A673 (cell line): ENCODE results near the gene CDK11B. TPM values are rescaled to one million over a fixed set of nuclear protein-coding genes. Genes with fewer than 3 reads are reported as not detected.

Experiments used
- BruUV-seq: library from RNA; stranded (reverse); fragments of 400-500 nt; replicated peaks from 2 replicates; lab custom pipeline; 2021; lab: Mats Ljungman, UMichigan
- CTCF ChIA-PET: fragments of 300-600 bp; sonication (Branson Sonifier 250); formaldehyde crosslinking; loops from one replicate; lab custom pipeline; 2022; ENCODE audit warnings: antibody characterized with exemption; lab: Charles Lee
- POLR2A ChIA-PET: fragments of 300-600 bp; sonication (Branson Sonifier 250); formaldehyde crosslinking; loops from one replicate; lab custom pipeline; 2022; ENCODE audit warnings: antibody characterized with exemption; ENCODE audit not compliant: low non-redundant PET; lab: Charles Lee
- DNase-seq: peaks from one replicate; pipeline ENCODE4 v3.0.0-alpha.2; 2015; ENCODE audit warnings: low spot score
- H3K27ac ChIP-seq: fragments of 200-600 bp; sonication (generic); 2 replicates; pipeline ENCODE4 v1.5.1; 2016; ENCODE audit warnings: mixed run types, low read depth, mild to moderate bottlenecking, mixed read lengths, antibody characterized with exemption, low read length; ENCODE audit not compliant: poor library complexity, severe bottlenecking
- H3K27me3 ChIP-seq: fragments of 200-600 bp; sonication (generic); replicated peaks from 2 replicates; pipeline ENCODE4 v1.6.1; 2017; ENCODE audit warnings: mixed run types, low read depth, mild to moderate bottlenecking, mixed read lengths, antibody characterized with exemption, low read length; ENCODE audit not compliant: insufficient read depth, poor library complexity
- H3K36me3 ChIP-seq: fragments of 200-600 bp; sonication (generic); 2 replicates; pipeline ENCODE4 v1.6.1; 2016; ENCODE audit warnings: mixed run types, mild to moderate bottlenecking, mixed read lengths, antibody characterized with exemption, low read length; ENCODE audit not compliant: insufficient read depth, poor library complexity, severe bottlenecking
- H3K4me1 ChIP-seq: fragments of 200-600 bp; sonication (generic); 2 replicates; pipeline ENCODE4 v1.6.1; 2017; ENCODE audit warnings: mixed run types, mild to moderate bottlenecking, mixed read lengths, antibody characterized with exemption, low read length; ENCODE audit not compliant: insufficient read depth, poor library complexity, severe bottlenecking
- H3K4me3 ChIP-seq: fragments of 200-600 bp; sonication (generic); 2 replicates; pipeline ENCODE4 v1.5.1; 2016; ENCODE audit warnings: low read depth, mixed run types, mild to moderate bottlenecking, mixed read lengths, low read length; ENCODE audit not compliant: poor library complexity, severe bottlenecking
- H3K9me3 ChIP-seq: fragments of 200-600 bp; sonication (generic); 2 replicates; pipeline ENCODE4 v1.6.1; 2016; ENCODE audit warnings: mixed run types, low read depth, mild to moderate bottlenecking, mixed read lengths, antibody characterized with exemption, low read length; ENCODE audit not compliant: poor library complexity, severe bottlenecking
- CTCF ChIP-seq: fragments of 300-800, 200-600 bp; sonication (generic); conservative IDR thresholded peaks from 2 replicates; pipeline ENCODE4 v1.5.1; 2017; ENCODE audit warnings: low read depth, mild to moderate bottlenecking, antibody characterized with exemption, low read length, moderate library complexity, mixed read lengths
- EZH2 ChIP-seq: fragments of 200-600 bp; sonication (generic); IDR thresholded peaks from 2 replicates; pipeline ENCODE4 v1.6.1; 2017; ENCODE audit warnings: borderline replicate concordance, low read depth, mild to moderate bottlenecking, mixed read lengths, antibody characterized with exemption, low read length; ENCODE audit not compliant: poor library complexity, severe bottlenecking
- intact Hi-C: fragments of 100-400 bp; cut with micrococcal nuclease; formaldehyde crosslinking; loops from one replicate; pipeline ENCODE4 v1.10.0; 2022; ENCODE audit not compliant: unreplicated experiment
- total RNA-seq: library from RNA; stranded (reverse); gene quantifications from 2 replicates; pipeline ENCODE4 v1.2.3, GENCODE V29; 2021

Gene CDK11B
- total RNA-seq, 1 experiment from 2014 or later: 38.1 TPM

DNA sequence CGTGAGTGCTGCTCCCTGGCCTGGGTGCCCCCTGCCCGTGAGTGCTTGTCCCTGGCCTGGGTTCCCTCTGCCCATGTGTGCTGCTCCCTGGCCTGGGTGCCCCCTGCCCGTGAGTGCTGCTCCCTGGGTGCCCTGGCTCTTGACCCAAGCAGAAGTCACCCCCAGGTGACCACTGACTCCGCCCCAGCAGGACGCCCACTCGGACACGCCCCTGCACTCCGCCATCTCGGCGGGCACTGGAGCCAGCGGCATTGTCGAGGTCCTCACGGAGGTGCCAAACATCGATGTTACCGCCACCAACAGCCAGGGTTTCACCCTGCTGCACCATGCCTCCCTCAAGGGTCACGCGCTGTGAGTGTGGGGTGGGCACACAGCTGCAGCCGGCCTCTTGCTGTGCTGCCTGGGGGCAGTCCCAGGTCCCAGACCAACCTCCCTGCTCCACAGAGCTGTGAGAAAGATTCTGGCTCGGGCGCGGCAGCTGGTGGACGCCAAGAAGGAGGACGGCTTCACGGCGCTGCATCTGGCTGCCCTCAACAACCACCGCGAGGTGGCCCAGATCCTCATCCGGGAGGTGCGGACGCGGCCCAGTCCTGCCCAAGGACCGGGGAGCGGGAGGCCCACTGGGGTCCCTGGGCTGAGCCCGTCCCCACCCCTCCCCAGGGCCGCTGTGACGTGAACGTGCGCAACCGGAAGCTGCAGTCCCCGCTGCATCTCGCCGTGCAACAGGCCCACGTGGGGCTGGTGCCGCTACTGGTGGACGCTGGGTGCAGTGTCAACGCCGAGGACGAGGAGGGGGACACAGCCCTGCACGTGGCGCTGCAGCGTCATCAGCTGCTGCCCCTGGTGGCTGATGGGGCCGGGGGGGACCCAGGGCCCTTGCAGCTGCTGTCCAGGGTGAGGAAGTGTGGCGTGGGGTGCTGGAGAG lies 30.7 kb downstream of the CDK11B start:
- no peak for TF ChIP-seq EZH2
- TF ChIP-seq CTCF: no peak
- Histone ChIP-seq H3K27ac (no peak overlapping the region), H3K9me3 (no peaks in the 10 kb centered on the region), H3K27me3 (peaks cover 18% of the 10 kb centered on the region), H3K36me3 (no peaks in the 10 kb centered on the region), H3K4me3 (no peak overlapping the region), H3K4me1 (peaks cover 15% of the 10 kb centered on the region)
- POLR2A ChIA-PET: no interaction called here
- DNase-seq: no peak
- CTCF ChIA-PET: no interaction called here
- no TSS peak for BruUV-seq
- intact Hi-C loops: no loop called here

DNA sequence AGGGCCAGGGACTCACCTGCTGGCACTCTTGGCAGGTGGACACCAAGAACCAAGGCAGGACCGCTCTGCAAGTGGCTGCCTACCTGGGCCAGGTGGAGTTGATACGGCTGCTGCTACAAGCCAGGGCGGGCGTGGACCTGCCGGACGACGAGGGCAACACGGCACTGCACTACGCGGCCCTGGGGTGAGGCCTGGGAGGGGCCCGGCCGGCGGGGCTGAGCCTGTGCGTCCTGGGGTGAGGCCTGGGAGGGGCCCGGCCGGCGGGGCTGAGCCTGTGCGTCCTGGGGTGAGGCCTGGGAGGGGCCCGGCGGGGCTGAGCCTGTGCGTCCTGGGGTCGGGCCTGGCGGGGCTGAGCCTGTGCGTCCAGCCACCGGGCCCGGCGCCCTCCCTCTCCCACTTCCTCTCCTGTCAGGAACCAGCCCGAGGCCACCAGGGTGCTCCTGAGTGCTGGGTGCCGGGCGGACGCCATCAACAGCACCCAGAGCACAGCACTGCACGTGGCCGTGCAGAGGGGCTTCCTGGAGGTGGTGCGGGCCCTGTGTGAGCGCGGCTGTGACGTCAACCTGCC lies 31.5 kb downstream of the CDK11B start:
- H3K9me3 ChIP-seq: no peaks in the 10 kb centered on the region
- no peak overlapping the region for H3K27ac ChIP-seq
- BruUV-seq: no TSS peak
- H3K27me3 ChIP-seq: peaks cover 18% of the 10 kb centered on the region
- ChIA-PET CTCF (no interaction called here), POLR2A (no interaction called here)
- H3K4me1 ChIP-seq: peaks cover 15% of the 10 kb centered on the region
- H3K4me3 ChIP-seq: no peak overlapping the region
- DNase-seq: no peak
- intact Hi-C loops: no loop called here
- no peaks in the 10 kb centered on the region for H3K36me3 ChIP-seq
- TF ChIP-seq EZH2: no peak
- TF ChIP-seq CTCF: no peak

GRCh38 chr1:1626207-1627141 lies 32.3 kb downstream of the CDK11B start:
- no TSS peak for BruUV-seq
- Histone ChIP-seq H3K27ac (no peak overlapping the region), H3K36me3 (no peaks in the 10 kb centered on the region), H3K4me1 (peaks cover 9% of the 10 kb centered on the region), H3K9me3 (no peaks in the 10 kb centered on the region), H3K4me3 (no peak overlapping the region), H3K27me3 (peaks cover 11% of the 10 kb centered on the region)
- TF ChIP-seq EZH2: no peak
- TF ChIP-seq CTCF: no peak
- CTCF ChIA-PET: no interaction called here
- no peak for DNase-seq
- POLR2A ChIA-PET: no interaction called here
- intact Hi-C loops: no loop called here
